Stimulated activated CD4-positive, alpha-beta T cell treated with anti-CD3 and anti-CD28 coated beads, Interleukin-2, amount 100 ng/mL, for 24 hours (primary cell): ENCODE data around the gene LBHD1.
A peak's percentile ranks its signal among the peaks of the same experiment; 100 is the strongest.
"Not testable (repeated sequence)": the region's sequence is repeated elsewhere in the genome, so short reads cannot be mapped to it uniquely, and the experiment has no call there.

Experiments used
- DNase-seq, 2 donors: peaks; one replicate each; pipeline ENCODE4 v3.0.0-alpha.2; 2020

Gene LBHD1

GRCh38 chr11:62656796-62657429, 15.2 kb downstream of the LBHD1 start:
- no peak for DNase-seq

GRCh38 chr11:62654297-62654696, 17.8 kb downstream of the LBHD1 start:
- no peak for DNase-seq

GRCh38 chr11:62652161-62653006, 19.7 kb downstream of the LBHD1 start:
- no peak for DNase-seq

GRCh38 chr11:62650283-62650682, 21.8 kb downstream of the LBHD1 start:
- not testable (repeated sequence) for DNase-seq

- no peak for DNase-seq
Observed at GRCh38 chr11:62649486-62649885, 22.6 kb downstream of the LBHD1 start.

- no peak for DNase-seq
Observed at GRCh38 chr11:62648967-62649364, 23.1 kb downstream of the LBHD1 start.

- no peak for DNase-seq
Observed at GRCh38 chr11:62648185-62648966, 23.7 kb downstream of the LBHD1 start.

- DNase-seq: no peak
Observed at GRCh38 chr11:62647609-62648005, 24.5 kb downstream of the LBHD1 start.

DNA sequence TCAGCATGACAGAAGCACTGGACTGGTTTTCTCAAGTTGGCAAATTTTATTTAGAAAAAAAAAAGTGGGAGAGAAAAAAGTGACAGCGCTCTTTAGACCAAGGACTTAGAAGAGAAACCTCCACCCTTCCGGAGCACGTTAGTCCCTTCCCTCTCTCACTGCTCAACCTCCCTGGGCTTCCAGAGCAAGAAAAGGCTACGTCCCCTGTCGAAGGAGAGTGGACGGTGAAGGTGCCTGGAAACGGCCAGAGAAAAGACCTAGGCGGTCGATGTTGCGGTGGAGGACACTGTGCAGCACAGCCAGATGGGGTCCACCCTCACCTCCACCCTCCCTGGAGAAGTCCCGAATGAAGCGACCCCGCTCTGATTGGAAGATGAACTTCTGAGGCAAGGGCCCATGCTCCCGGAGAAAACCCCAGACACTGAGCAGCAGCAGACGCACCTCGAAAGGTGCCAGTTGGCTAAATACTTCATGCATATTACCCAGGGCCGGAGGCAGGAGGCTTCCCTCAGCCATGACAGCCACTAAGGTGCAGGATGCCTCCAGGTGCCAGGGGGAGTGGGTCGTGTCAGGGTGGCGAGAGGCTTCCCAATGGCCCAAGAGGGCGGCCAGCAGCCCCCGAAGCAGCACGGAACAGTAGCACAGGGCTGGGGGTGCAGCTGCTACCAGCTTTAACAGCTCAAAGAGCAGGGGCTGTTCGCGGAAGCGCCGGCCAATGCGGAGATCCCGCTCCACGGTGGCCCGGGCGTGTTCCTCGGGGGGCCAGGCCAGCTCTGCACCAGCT, 25.1 kb downstream of the LBHD1 start:
- no peak for DNase-seq

DNA sequence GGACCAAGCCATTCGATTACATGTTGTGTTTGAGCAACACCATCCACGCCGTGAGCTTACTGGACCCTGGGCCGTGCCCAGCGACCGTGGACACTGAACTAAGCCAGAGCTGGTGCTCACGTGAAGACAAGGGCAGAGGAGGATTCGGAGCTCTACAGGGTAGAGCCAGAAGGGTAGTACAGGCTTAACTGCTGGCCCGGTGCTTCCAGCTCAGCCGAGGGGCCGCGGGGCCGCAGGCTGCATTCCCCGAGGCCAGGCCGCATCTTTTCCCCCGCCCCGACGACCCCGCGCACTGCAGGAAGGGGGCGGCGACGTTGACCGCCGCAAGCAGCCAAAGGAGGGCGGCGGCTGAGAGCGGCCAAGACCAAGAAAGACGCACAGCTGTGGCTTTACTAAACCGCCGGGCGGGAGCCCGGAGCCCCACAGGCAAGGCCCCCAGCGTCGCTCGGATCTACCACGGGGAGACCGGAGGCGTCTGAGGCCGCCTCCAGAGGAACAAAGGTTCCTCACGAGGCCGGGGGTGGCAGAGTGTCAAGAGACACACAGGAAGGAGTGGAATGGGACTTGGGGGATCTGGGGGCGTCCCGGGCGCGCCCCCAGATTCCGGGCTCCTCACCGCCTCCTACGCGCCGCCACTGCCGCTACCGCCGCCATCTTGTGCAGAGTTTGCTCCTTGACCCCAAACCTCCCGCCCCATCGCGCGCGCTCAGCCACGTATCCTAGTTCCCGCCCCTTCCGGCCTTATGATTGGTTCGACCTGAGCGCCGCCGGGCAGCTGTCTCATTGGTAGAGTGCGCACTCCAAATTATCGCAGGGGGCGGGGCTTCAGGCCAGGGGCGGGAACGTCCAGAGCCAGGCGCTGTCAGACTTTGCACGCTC, 25.9 kb downstream of the LBHD1 start, which contains the start of gene GANAB:
Gene GANAB, minus strand, starts transcription at position 668 of the 879 bp plus-strand sequence. Its CDS starts 14 bp downstream, at position 654.
- peak; percentile 100 for DNase-seq

- DNase-seq: no peak
Observed at GRCh38 chr11:62645671-62645945, 26.5 kb downstream of the LBHD1 start.

GRCh38 chr11:62644220-62644619, 27.8 kb downstream of the LBHD1 start:
- DNase-seq: no peak

GRCh38 chr11:62632492-62632891, 39.6 kb downstream of the LBHD1 start:
- no peak for DNase-seq

GRCh38 chr11:62627713-62628112, 44.4 kb downstream of the LBHD1 start:
- no peak for DNase-seq

DNA sequence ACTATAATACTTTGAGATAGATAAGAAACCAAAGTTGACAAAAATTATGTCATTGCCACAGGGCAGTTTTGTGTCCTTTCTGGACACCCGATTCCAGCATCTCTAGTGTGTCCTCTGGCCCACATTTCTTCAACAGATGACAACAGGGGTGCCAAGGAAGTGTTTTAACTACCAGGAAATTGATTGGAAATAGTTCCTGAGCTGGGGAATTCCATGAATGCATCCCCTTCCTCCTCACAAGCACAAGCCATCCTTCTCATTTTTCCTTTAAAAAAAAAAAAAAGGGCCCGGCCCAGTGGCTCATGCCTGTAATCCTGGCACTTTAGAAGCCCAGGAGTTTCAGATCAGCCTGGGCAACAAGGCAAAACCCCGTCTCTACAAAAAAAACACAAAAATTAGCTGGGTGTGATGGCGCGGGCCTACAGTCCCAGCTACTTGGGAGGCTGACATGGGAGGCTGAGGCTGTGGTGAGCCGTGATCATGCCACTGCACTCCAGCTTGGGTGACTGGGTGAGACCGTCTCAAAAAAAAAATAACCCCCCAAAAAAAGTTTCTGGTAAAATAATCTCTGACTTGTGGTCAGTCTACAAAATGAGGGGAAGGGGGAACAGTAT, 49.5 kb downstream of the LBHD1 start:
- no peak for DNase-seq

DNA sequence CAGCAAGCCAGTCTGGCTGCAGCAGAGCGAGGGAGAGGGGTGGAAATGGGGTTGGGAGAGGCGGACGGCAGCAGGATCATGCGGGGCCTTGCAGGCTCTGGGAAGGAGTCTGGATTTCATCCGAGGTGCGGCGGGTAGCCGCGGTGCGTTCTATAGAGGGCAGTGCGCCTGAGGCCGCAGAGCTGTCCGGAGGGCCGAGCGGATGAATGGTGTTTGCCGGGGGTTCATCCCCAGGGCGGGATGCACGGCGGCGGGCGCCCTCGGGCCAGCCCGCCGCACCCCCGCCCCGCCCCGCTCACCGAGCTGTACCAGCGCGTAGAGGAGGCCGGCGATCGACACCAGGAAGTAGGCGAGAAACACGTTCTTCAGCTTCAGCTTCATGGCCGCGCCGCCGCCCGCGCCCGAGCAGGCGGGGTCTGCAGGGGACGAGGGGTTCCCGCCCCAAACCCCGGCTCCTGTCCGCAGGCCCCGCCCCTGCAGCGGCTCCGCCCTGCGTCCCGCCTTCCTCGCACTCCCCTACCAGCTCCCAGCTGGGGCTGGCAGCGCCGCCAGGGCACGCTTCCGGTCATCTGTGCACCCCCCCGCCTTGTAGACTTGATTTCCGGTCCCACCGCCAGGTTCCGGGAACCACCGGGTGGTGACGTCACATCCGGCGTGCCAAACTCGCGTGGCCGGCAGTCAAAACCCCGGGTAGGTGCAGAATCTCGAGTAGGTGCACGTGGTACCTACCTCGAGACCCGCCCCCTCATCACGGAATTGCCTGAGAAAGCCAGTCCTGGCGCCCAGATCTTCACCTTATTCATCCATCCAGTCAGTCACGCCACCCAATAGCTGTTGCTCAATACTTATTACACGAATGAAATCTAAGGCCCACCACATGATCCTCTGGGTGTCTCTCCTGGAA, 50.2 kb downstream of the LBHD1 start, which contains the start of gene B3GAT3:
Gene B3GAT3, minus strand, starts transcription at position 420 of the 904 bp plus-strand sequence. Its CDS starts 39 bp downstream, at position 381.
- DNase-seq: peak; percentile 95 to 97

GRCh38 chr11:62621027-62621566, 51.0 kb downstream of the LBHD1 start:
- DNase-seq: no peak

DNA sequence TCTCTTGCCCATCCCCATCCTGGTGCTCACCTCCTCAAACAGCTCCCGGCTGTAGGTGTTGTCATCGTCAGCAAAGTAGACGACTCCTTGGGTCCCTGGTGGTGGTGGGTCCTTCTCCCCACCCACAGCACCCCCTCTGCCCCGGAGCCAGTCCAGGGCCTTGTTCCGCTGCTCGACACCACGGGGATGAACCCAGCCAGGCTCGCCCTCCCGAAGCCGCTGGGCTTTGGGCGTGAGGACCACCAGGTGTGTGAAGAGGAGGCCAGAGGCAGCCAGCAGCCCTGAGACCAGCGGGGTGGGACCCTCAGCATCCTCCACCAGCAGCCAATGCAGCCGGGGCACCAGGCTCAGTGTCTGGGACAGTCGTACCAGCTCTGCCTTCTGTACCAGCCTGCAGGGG, 55.1 kb downstream of the LBHD1 start:
- not testable (repeated sequence) for DNase-seq

GRCh38 chr11:62615521-62615920, 56.5 kb downstream of the LBHD1 start:
- no peak for DNase-seq

DNA sequence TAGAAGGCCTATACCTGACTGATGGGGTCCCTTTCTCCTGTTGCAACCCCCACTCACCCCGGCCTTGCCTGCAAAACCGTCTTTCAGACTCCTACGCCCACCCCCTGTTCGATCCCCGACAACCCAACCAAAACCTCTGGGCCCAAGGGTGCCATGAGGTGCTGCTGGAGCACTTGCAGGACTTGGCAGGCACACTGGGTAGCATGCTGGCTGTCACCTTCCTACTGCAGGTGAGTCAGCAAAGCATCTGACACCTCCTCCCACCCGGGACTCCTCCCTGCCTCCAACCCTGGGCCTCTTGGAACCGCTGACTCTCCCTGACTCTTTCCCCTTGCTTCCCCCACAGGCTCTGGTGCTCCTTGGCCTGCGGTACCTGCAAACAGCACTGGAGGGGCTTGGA, 57.8 kb downstream of the LBHD1 start:
- peak; percentile 63 to 72 for DNase-seq
